HG03342 (cell line): ENCODE data around the gene KNTC1.
"Not testable (repeated sequence)": the region's sequence is repeated elsewhere in the genome, so short reads cannot be mapped to it uniquely, and the experiment has no call there.

Experiments
- ATAC-seq: cut with Tn5 transposase; IDR thresholded peaks from one replicate; pipeline ENCODE4 v1.9.1; 2021; ENCODE audit warnings: mild to moderate bottlenecking, moderate library complexity; ENCODE audit not compliant: unreplicated experiment

Gene KNTC1, protein sequence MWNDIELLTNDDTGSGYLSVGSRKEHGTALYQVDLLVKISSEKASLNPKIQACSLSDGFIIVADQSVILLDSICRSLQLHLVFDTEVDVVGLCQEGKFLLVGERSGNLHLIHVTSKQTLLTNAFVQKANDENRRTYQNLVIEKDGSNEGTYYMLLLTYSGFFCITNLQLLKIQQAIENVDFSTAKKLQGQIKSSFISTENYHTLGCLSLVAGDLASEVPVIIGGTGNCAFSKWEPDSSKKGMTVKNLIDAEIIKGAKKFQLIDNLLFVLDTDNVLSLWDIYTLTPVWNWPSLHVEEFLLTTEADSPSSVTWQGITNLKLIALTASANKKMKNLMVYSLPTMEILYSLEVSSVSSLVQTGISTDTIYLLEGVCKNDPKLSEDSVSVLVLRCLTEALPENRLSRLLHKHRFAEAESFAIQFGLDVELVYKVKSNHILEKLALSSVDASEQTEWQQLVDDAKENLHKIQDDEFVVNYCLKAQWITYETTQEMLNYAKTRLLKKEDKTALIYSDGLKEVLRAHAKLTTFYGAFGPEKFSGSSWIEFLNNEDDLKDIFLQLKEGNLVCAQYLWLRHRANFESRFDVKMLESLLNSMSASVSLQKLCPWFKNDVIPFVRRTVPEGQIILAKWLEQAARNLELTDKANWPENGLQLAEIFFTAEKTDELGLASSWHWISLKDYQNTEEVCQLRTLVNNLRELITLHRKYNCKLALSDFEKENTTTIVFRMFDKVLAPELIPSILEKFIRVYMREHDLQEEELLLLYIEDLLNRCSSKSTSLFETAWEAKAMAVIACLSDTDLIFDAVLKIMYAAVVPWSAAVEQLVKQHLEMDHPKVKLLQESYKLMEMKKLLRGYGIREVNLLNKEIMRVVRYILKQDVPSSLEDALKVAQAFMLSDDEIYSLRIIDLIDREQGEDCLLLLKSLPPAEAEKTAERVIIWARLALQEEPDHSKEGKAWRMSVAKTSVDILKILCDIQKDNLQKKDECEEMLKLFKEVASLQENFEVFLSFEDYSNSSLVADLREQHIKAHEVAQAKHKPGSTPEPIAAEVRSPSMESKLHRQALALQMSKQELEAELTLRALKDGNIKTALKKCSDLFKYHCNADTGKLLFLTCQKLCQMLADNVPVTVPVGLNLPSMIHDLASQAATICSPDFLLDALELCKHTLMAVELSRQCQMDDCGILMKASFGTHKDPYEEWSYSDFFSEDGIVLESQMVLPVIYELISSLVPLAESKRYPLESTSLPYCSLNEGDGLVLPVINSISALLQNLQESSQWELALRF (N-terminal part only)

DNA sequence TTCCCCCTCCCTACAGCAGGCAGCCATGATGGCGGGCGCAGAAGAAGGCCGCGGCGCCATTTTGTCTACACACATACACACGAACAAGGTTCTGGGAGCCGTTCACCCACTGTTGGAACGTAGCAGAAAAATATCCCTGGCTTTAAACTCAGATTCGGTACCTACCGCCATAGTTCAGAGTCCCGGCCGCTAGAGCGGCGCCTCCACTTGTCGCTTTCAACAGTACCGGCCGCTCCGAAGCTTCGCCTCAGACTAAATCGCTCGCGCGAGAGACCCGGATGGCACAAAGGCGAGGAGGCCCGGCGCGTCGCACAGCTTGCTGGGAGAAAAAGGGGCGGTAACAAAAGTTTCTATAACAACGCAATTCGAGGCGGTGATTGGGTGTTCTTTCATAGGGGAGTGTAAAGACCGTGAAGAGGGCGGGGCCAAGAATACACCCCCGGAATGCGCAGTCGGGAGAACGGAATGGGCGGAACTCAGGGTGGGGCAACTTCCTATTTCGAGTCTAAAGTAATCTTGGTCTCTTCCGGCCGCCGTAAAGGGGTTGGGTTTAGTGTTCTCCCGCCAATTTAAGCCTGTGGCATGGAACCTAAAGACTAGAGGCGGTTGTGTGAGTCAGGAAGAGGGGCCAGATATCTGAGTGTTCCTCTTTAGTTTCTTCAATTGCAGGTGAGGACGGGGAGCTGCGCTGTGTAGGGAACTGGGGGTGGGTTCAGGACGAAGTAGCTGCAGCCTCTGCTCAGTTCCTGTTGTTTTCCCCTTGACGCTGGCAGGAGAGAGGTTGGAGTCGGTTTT lies at the start of gene KNTC1, which contains the start of gene RSRC2:
Gene KNTC1 (plus strand): TSS at position 567 of the 795 bp plus-strand sequence. CDS start 2,815 bp downstream, outside the sequence.
Gene RSRC2 (minus strand): TSS at position 254 of the 795 bp plus-strand sequence. CDS start 83 bp downstream, at position 171.
- peak; percentile 93 for ATAC-seq

DNA sequence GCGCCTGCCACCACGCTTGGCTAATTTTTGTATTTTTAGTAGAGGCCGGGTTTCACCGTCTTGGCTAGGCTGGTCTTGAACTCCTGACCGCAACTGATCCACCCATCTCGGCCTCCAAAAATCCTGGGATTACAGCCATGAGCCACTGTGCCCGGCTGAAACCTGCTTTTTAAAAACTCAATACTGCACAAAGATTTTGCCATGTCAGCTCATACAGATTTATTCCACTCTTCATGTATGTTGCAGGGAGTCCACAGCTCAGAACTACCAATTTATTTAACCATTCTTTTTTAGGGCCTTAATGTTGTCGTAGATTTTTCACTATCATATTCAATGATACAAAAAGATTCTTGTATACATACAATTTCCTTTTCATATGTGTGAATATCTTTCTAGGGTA lies 46.3 kb upstream of the KNTC1 start:
- no peak for ATAC-seq

DNA sequence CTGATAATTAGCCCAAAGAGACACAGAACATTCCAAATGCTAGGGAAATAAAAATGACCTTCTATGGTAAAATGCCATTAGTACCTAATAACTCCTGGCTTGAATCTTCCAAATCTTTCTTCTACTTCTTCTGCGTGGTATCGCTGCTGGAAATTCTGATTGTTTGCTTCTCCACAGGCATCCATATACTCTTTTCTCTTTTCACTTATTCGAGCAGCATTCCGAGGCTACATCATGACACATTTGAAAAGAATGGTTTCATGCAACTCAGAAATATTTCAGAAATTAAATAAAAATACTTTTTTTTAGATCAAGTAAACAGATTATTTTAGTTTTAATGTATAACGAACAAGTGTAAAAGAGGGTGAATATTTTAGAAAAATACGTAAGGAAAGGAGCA lies 45.2 kb upstream of the KNTC1 start:
- ATAC-seq, result no peak

DNA sequence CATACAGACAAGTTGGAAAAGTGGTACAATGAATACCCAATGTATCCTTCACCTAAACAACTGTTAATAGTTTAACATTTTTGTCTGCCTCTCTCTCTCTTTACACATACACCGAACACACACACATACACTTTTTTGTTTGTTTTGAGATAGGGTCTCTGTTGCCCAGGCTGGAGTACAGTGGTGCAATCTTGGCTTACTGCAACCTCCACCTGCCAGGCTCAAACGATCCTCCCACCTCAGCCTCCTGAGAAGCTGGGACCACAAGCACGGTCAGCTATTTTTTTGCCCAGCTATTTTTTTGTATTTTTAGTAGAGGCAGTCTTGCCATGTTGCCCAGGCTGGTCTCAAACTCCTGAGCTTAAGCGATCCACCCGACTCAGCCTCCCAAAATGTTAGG lies 43.1 kb upstream of the KNTC1 start:
- no peak for ATAC-seq

DNA sequence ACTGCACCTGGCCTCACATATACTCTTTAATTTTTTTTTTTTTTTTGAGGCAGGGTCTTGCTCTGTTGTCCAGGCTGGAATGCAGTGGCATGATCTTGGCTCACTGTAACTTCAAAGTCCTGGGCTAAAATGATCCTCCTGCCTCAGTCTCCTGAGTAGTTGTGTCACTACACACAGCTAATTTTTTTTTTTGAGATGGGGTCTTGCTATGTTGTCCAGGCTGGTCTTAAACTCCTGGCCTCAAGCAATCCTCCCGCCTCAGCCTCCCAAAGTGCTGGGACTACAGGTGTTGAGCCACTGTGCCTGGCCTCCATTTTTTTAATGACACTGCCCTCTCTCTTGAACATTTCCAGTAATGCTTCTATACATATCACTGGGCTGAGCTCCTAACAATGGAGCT lies 42.7 kb upstream of the KNTC1 start:
- ATAC-seq, result not testable (repeated sequence)

DNA sequence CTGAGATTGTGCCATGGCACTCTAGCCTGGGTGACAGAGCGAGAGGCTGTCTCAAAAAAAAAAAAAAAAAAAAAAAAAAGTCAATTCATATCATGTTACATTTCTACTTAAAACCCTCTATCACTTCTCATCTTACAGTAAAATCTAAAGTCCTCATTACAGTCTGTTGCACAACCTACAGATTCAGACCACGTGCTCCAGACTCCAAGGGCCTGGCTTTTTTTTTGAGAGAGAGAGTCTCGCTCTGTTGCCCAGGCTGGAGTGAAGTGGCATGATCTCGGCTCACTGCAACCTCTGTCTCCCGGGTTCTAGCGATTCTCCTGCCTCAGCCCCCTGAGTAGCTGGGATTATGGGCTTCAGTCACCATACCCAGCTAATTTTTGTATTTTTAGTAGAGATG lies 40.7 kb upstream of the KNTC1 start:
- ATAC-seq, result not testable (repeated sequence)

DNA sequence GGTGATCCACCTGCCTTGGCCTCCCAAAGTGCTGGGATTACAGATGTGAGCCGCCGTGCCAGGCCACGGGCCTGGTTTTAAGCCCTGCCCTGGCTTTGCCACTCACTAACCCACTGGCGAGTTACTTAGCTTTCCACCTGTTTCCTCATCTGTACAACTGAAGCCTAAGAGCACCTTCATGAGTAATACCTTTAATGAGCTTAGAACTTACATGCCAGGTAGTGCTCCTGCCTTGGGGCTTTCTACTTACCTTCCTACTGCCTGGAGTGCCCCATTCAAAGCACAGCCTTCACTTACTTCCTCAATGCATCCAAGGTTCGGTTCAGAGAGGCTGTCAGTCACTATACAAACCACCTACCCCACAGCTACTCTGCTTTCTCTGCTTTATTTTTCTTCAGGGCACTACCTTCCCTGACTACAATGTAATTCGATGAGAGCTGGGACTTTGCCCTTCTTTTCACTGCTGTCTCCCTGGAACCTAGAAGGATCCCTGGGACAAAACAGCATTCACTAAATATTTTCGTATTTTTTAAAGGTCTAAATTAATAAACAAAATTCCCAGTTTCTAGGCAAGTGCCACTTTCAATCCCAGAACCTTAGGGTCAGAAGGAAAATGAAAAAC lies 40.1 kb upstream of the KNTC1 start:
- ATAC-seq, result no peak

DNA sequence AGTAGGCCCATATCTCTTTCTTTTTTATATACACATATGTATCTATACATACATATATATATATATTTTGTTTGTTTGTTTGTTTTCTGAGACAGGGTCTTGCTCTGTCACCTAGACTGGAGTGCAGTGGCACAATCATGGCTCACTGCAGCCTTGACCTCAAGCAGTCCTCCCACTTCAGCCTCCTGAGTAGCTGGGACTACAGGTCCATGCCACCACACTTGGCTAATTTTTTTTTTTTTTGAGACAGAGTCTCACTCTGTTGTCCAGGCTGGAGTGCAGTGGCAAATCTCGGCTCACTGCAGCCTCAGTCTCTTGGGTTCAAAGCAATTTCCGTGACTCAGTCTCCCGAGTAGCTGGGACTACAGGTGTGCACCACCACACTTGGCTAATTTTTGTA lies 39.2 kb upstream of the KNTC1 start:
- not testable (repeated sequence) for ATAC-seq

DNA sequence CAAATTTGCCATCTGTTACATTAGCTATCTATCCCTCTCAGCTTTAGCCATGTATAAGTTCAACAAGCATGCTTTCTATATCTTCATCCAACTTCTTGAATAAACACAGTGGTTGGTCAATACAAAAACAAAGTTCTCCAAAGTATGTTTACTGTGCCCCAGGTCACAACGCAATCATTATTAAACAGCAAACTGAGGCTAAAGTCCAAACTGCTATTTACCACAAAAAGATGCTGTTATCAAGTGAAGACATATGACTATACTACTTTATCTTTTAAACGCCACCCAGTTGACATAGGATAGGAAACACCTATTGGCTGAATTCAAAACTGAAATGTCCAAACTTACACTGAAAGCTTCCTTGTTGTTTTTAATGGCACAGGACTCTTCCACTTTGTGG lies 38.0 kb upstream of the KNTC1 start:
- no peak for ATAC-seq

DNA sequence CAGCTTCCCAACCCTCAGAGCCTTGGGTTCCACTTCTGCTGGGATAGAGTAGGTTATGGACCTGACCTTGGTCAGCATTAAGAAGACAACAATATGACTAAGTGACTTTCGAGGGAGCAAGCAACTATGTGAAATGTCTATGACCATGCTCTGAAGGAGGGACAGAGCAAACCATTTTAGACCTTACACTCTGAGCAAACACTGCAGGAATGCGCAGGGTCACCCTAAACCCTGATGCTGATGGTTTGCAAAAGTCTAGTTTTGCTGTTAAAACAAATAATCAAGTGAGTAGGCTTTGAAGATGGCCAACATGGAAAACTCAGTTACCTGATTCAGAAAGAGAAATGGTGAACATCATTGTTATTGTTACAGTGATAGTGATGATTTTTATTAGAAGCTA lies 35.1 kb upstream of the KNTC1 start:
- ATAC-seq, result no peak

DNA sequence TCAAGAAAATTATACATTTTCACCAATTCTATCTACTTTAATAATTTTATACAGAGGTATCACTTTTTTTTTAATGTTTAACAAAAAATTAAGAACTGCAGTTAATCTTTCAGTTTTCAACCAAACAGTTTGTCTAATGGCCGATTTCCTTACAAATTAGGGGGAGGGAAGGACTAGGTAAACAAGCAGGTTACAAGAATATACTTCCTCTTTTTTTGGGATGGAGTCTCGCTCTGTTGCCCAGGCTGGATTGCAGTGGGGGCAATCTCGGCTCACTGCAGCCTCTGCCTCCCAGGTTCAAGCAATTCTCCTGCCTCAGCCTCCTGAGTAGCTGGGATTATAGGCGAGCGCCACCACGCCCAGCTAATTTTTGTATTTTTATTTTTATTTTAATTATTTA lies 33.8 kb upstream of the KNTC1 start:
- not testable (repeated sequence) for ATAC-seq

DNA sequence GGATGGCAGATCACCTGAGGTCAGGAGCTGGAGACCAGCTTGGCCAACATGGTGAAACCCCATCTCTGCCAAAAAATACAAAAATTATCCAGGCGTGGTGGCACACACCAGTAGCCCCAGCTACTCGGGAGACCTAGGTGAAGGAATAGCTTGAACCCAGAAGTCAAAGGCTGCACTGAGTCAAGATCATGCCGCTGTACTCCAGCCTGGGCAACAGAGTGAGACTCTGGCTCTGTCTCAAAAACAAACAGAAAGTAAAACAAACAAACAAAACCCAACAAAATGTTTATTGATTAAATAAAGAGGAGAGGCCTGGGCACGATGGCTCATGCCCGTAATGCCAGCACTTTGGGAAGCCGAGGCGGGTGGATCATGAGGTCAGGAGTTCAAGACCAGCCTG lies 31.8 kb upstream of the KNTC1 start:
- no peak for ATAC-seq

DNA sequence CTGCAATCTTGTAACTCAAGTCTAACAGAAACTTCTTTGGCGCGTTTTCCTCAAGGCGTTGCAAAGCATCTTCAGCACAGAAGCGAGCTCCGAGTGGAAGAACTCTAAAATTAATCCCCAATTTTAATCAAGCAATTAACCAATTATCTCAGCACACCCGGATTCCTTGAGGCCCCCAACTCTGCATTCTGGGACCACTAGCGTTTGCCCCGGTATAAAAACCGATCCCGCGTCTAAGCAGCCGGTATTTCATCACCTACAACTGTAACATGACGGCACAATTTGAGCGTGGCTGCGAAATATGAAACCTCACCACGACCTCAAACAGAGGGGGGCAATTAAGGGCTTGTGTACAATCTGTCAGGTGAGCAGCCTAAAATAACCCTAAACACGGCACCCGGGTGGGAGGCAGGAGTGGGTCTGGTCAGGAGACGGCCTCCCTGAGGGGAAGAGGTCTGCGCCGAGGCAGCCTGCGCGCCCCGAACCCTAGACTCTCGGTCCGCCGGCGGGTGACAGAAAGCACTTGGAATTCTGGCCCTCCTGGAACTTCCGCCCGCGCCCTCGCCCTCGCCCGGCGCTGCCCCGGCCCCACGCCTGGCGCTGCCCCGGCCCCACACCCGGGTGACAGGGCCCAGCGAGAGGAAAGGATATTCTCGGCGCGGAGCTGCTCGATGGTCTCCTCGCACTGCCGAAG lies 26.9 kb upstream of the KNTC1 start:
- ATAC-seq, result peak; percentile 8

DNA sequence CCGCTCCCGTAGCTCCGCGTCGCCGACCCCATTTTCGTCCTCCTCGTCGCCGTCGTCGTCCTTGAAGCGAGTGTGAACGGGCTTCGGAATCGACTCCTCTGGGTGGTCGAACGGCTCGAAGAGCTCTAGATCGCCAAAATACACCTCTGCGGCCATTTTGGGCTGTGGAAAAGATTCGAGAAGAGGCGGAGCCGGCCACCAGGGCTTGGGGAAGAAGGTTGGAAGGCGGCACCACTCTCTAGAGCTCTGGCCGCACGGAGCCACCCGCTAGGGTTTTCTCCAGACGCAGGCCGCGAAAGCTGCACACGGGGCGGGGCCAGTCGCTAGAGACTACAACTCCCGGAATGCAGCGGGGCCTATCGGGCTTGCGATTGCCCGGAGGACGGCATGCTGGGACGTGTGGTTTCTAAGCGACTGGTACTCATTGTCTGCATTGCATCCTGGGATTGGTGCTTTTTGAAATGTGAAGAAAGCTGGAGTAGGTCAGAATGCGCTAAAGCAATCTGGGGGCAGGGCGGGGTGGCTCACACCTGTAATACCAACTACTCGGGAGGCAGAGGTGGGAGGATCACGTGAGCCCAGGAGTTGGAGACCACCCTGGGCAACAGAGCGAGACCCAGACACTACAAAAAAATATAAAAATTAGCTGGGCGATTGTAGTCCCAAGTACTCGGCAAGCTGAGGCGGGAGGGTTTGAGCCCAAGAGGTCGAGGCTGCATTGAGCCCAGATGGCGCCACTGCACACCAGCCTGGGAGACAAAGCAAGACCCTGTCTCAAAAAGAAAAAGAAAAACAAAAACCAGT lies 26.2 kb upstream of the KNTC1 start, which contains the start of gene ZCCHC8:
Gene ZCCHC8 (minus strand): TSS at position 248 of the 804 bp plus-strand sequence. CDS start 92 bp downstream, at position 156.
- peak; percentile 90 for ATAC-seq

DNA sequence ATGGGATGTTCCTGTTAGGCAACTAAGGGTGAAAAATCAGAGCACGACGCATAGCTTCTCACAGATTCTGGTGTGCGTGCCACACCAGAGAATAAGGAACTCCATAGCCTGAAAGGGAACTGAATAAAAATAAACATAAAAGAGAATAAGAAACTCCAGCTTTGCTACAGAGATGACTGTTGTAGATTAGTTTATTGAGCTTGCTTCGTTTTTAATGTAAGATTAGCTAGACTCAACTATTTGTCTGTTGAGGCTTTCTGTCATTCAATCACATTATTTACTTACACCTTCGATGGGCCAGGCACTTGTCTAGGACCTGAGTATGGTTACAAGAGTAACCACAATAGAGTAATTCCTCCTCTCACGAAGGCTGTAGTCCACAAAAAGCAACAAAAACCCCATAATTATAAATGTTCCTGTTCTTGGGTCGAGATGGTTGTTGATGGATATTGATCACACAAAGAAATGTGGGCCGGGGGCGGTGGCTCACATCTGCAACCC lies 25.5 kb upstream of the KNTC1 start:
- ATAC-seq, result no peak

DNA sequence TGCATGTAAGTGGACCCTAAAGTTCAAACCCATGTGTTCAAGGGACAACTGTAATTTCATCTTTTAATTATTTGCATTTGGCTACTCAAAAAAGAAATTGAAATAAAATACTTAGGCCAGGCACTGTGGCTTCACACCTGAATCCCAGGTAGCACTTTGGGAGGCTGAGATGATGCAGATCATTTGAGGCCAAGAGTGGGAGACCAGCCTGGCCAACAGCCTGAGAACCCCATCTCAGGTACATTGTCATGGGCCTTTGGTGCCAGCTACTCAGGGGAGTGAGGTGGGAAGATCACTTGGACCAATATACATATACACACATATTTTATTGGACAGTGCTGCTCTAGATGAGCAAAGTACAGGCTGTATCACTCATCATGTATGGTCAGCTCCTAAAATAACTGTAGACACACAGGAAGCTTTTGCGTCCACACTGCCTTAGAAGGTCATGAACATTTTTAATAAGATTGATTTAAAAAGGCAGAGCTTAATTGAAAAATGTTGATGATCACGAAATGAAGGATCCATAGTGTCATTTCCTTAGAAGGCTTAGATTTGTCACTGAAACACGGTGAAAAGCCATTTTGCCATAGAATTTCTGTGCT lies 23.8 kb upstream of the KNTC1 start:
- no peak for ATAC-seq

DNA sequence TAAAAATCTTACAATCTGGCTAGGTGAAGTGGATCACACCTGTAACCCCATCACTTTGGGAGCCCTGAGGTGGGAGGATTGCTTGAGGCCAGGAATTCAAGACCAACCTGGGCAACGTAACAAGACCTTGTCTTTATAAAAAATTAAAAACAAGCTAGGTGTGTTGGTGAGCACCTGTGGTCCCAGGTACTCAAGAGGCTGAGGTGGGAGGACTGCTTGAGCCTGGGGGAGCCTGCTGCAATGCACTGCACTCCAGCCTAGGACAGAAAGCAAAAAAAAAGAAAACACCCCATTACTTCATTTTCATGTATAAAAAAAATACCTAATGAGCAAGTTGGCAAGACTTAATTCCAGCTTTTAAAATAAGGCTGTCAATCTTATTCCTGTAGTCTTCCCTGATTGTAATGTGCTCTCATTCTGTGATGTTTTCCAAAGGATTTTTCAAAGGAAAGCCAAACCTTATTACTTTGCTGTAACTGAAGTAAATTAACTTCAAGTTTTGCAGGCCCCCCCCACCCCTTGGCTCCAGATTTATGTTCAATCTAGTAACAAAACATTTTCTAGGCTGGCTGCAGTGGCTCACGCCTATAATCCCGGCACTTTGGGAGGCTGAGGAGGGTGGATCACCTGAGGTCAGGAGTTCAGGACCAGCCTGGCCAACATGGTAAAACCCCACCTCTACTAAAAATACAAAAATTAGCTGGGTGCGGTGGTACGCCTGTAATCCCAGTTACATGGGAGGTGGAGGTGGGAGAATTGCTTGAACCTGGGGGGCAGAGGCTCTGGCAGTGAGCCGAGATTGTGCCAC lies 23.1 kb upstream of the KNTC1 start:
- no peak for ATAC-seq
